NCI-H146 treated with DMSO at 0.1 percent for 48 hours (cell line): ENCODE results near the gene HSPB6.

Source experiments
- DNase-seq: peaks from one replicate; lab custom pipeline; 2025; ENCODE audit not compliant: unreplicated experiment; lab: John Stamatoyannopoulos, UW

HSPB6 gene

GRCh38 chr19:35717665-35718344 is 39.0 kb downstream of the HSPB6 start, which contains the start of gene KMT2B:
Gene KMT2B, plus strand, starts transcription at chr19:35718003. Its CDS starts 16 bp downstream, at chr19:35718019.
- no peak for DNase-seq

- DNase-seq, result peak; percentile 98
Measured at GRCh38 chr19:35716801-35717664, 39.8 kb downstream of the HSPB6 start.

DNA sequence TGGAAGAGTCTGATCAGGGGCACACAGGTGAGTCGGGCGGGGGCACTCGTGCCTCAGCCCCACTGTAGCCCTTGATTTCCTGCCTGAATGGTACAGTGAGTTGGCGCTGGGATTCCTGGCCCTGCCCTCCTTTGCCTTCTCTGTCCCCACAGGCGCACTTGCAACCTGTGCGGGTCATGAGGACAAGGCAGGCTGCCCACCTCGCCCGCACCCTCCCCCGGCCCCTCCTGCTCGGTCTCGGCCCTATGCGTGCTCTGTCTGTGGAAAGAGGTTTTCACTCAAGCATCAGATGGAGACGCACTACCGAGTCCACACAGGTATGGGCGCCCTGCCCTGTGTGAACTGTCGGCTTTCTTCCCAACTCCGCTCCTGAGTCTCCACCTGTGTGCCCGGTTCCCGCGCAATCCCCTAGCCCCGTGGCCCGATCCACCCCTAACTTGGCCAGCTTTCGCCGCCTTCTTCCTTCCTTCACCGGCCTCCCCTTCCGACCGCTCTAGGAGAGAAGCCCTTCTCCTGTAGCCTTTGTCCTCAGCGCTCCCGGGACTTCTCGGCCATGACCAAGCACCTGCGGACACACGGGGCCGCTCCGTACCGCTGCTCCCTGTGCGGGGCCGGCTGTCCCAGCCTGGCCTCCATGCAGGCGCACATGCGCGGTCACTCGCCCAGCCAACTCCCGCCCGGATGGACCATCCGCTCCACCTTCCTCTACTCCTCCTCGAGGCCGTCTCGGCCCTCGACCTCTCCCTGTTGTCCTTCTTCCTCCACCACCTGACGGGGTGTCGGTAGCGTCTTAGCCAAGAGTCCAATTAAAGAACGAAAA is 40.6 kb downstream of the HSPB6 start:
- DNase-seq, result no peak

- no peak for DNase-seq
Measured at GRCh38 chr19:35715355-35715809, 41.4 kb downstream of the HSPB6 start.

DNA sequence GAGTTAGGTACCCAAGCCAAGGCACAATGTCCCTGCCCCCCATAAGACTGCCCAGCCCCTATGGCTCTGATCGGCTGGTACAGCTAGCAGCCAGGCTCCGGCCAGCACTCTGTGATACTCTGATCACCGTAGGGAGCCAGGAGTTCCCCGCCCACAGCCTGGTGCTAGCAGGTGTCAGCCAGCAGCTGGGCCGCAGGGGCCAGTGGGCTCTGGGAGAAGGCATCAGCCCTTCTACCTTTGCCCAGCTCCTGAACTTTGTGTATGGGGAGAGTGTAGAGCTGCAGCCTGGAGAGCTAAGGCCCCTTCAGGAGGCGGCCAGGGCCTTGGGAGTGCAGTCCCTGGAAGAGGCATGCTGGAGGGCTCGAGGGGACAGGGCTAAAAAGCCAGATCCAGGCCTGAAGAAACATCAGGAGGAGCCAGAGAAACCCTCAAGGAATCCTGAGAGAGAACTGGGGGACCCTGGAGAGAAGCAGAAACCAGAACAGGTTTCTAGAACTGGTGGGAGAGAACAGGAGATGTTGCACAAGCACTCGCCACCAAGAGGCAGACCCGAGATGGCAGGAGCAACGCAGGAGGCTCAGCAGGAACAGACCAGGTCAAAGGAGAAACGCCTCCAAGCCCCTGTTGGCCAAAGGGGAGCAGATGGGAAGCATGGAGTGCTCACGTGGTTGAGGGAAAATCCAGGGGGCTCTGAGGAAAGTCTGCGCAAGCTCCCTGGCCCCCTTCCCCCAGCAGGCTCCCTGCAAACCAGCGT is 42.1 kb downstream of the HSPB6 start:
- peak; percentile 13 for DNase-seq

- DNase-seq, result no peak
Measured at GRCh38 chr19:35713904-35714495, 42.8 kb downstream of the HSPB6 start.

GRCh38 chr19:35713506-35713850 is 43.4 kb downstream of the HSPB6 start:
- no peak for DNase-seq

- no peak for DNase-seq
Measured at GRCh38 chr19:35712567-35713505, 44.0 kb downstream of the HSPB6 start.

GRCh38 chr19:35710784-35711723 is 45.8 kb downstream of the HSPB6 start:
- DNase-seq, result no peak

GRCh38 chr19:35708391-35708790 is 48.4 kb downstream of the HSPB6 start:
- DNase-seq, result no peak
